Transverse colon (tissue), 4 donors: ENCODE data around the gene FBXO33. TPM values are rescaled to one million over a fixed set of nuclear protein-coding genes. Genes with fewer than 3 reads are reported as not detected.

Experiments used
- DNase-seq: peaks from one replicate; pipeline ENCODE4 v3.0.0-alpha.2; 2019
- H3K27ac ChIP-seq, 4 donors: fragments of 200-600 bp; sonication (generic); 2 replicates each; pipeline ENCODE4 v1.5.1; 2016 to 2018; ENCODE audit warnings: inconsistent platforms in 4 of 4
- H3K27me3 ChIP-seq: fragments of 200-600 bp; sonication (generic); 2 replicates; pipeline ENCODE4 v1.5.1; 2017; ENCODE audit warnings: inconsistent platforms
- H3K36me3 ChIP-seq, 4 donors: fragments of 200-600 bp; sonication (generic); 2 replicates each; pipeline ENCODE4 v1.5.1; 2017 to 2019; ENCODE audit warnings: inconsistent platforms in 4 of 4
- H3K4me1 ChIP-seq, 4 donors: fragments of 200-600 bp; sonication (generic); 2 replicates each; pipeline ENCODE4 v1.5.1; 2017 to 2020; ENCODE audit warnings: inconsistent platforms in 4 of 4
- H3K4me3 ChIP-seq, 4 donors: fragments of 200-600 bp; sonication (generic); 1 replicate in 1 of 4; 2 replicates in 3 of 4; pipeline versions ENCODE4 v1.5.1 to v1.6.1; 2017 to 2019; ENCODE audit warnings: inconsistent platforms in 4 of 4
- H3K9me3 ChIP-seq, 2 donors: fragments of 200-600 bp; sonication (generic); 2 replicates each; pipeline ENCODE4 v1.5.1; 2017 to 2019; ENCODE audit warnings: inconsistent platforms in 2 of 2
- CTCF ChIP-seq, 5 experiments: fragments of 200-600 bp in 3 of 5; fragments of 450-650 bp in 2 of 5; sonication (generic) in 3 of 5; IDR thresholded peaks; 1 replicate in 2 of 5; 2 replicates in 3 of 5; pipeline ENCODE4 v1.5.1; 2016 to 2017; ENCODE audit warnings: antibody characterized with exemption in 5 of 5, inconsistent platforms in 3 of 5, mild to moderate bottlenecking in 2 of 5, moderate library complexity in 1 of 5
- EP300 ChIP-seq: sonication (generic); formaldehyde crosslinking; IDR thresholded peaks from one replicate; pipeline ENCODE4 v1.6.1; 2017; ENCODE audit warnings: antibody characterized with exemption, low read depth
- POLR2A ChIP-seq: fragments of 450-650 bp; IDR thresholded peaks from one replicate; pipeline ENCODE4 v1.6.1; 2016; ENCODE audit warnings: antibody characterized with exemption, mild to moderate bottlenecking, moderate library complexity
- POLR2AphosphoS5 ChIP-seq, 3 donors: sonication (generic); formaldehyde crosslinking; IDR thresholded peaks; one replicate each; pipeline ENCODE4 v1.6.1; 2016; ENCODE audit warnings: antibody characterized with exemption in 3 of 3
- WGBS, 2 donors: methylation state at CpG; one replicate each; pipeline ENCODE4 v1.1.5; 2018; ENCODE audit warnings: low coverage in 1 of 2; 5-methylcytosine and 5-hydroxymethylcytosine counted together
- in situ Hi-C, 4 donors: fragments of 200-750 bp; cut with MboI; loops; one replicate each; pipeline versions ENCODE4 v1.15.0 to v1.15.1; 2017; ENCODE audit warnings: low sequenced_read_pairs in 3 of 4, low pct_ligation_motif_present in 1 of 4, low pct_unique_long_range_greater_than_20kb in 1 of 4
- intact Hi-C: fragments of 100-400 bp; cut with DNase I; formaldehyde crosslinking; loops from one replicate; pipeline ENCODE4 v1.15.1; 2023; ENCODE audit warnings: low total_unique reads
- total RNA-seq, 4 donors: library from RNA; depleted of rRNA; stranded (reverse); fragments of >200 nt; gene quantifications; one replicate each; pipeline ENCODE4 v1.1.0, GENCODE V29; 2016

FBXO33 gene
- total RNA-seq, 4 donors from 2014 or later: 4.5 to 12.1 (median 9.7) TPM

GRCh38 chr14:39467889-39468524, 35.8 kb upstream of the FBXO33 start:
- 0 to 86% methylated on average over 1 to 7 of the region's 7 CpGs for WGBS, 2 donors
- no peak for DNase-seq
- in situ Hi-C loops: no loop called here
- no peaks in the 10 kb centered on the region for H3K36me3 ChIP-seq
- H3K27me3 ChIP-seq: no peaks in the 10 kb centered on the region
- H3K27ac ChIP-seq: no peak overlapping the region
- intact Hi-C loops: no loop called here
- TF ChIP-seq CTCF (IDR thresholded peaks at IDR 0.05): peak in 1 of 5 experiments; percentile 7
- TF ChIP-seq EP300: no peak
- no peak for TF ChIP-seq POLR2AphosphoS5 (IDR thresholded peaks at IDR 0.05)
- TF ChIP-seq POLR2A: no peak
- no peaks in the 10 kb centered on the region for H3K9me3 ChIP-seq
- no peaks in the 10 kb centered on the region for H3K4me1 ChIP-seq
- no peak overlapping the region for H3K4me3 ChIP-seq

- intact Hi-C loops: no loop called here
- 80 to 89% methylated on average over 1 of the region's 1 CpG for WGBS, 2 donors
These were observed 27.7 kb upstream of the FBXO33 start for GRCh38 chr14:39459795-39460478.

GRCh38 chr14:39456702-39457250, 24.5 kb upstream of the FBXO33 start:
- intact Hi-C loops: no loop called here

More at GRCh38 chr14:39459795-39460478, 27.7 kb upstream of the FBXO33 start:
- Histone ChIP-seq H3K27ac (no peak overlapping the region), H3K27me3 (no peaks in the 10 kb centered on the region), H3K4me1 (no peaks in the 10 kb centered on the region), H3K36me3 (no peaks in the 10 kb centered on the region), H3K4me3 (no peak overlapping the region), H3K9me3 (no peaks in the 10 kb centered on the region)
- in situ Hi-C loops: no loop called here
- DNase-seq: no peak
- TF ChIP-seq EP300: no peak
- no peak for TF ChIP-seq CTCF (IDR thresholded peaks at IDR 0.05)
- TF ChIP-seq POLR2AphosphoS5 (IDR thresholded peaks at IDR 0.05): no peak
- no peak for TF ChIP-seq POLR2A

More at GRCh38 chr14:39456702-39457250, 24.5 kb upstream of the FBXO33 start:
- in situ Hi-C loops: no loop called here
- H3K4me3 ChIP-seq: no peak overlapping the region
- H3K4me1 ChIP-seq: no peaks in the 10 kb centered on the region
- H3K27me3 ChIP-seq: no peaks in the 10 kb centered on the region
- no peak overlapping the region for H3K27ac ChIP-seq
- no peaks in the 10 kb centered on the region for H3K36me3 ChIP-seq
- H3K9me3 ChIP-seq: no peaks in the 10 kb centered on the region
- no peak for DNase-seq
- TF ChIP-seq EP300: no peak
- no peak for TF ChIP-seq POLR2AphosphoS5 (IDR thresholded peaks at IDR 0.05)
- TF ChIP-seq POLR2A: no peak
- no peak for TF ChIP-seq CTCF (IDR thresholded peaks at IDR 0.05)
